Nephron progenitor cell (in vitro differentiated cells): ENCODE measurements around the gene DCTPP1.
"Not testable (repeated sequence)": the region's sequence is repeated elsewhere in the genome, so short reads cannot be mapped to it uniquely, and the experiment has no call there.

Experiments used
- DNase-seq: peaks from one replicate; pipeline ENCODE4 v3.0.0; 2021
- H3K27ac Mint-ChIP-seq: 2 replicates; pipeline ENCODE4 v1.8.0; 2021; ENCODE audit warnings: mild to moderate bottlenecking, moderate library complexity, mixed read lengths
- H3K27me3 Mint-ChIP-seq: 2 replicates; pipeline ENCODE4 v1.8.0; 2021; ENCODE audit warnings: mild to moderate bottlenecking, low read depth, mixed read lengths; ENCODE audit not compliant: poor library complexity
- H3K36me3 Mint-ChIP-seq: 2 replicates; pipeline ENCODE4 v1.8.0; 2021; ENCODE audit warnings: low read depth, mixed read lengths
- H3K4me1 Mint-ChIP-seq: 2 replicates; pipeline ENCODE4 v1.8.0; 2021; ENCODE audit warnings: mixed read lengths
- H3K4me3 Mint-ChIP-seq: 2 replicates; pipeline ENCODE4 v1.8.0; 2021; ENCODE audit warnings: mild to moderate bottlenecking, moderate library complexity, mixed read lengths
- H3K9me3 Mint-ChIP-seq: 2 replicates; pipeline ENCODE4 v1.8.0; 2021; ENCODE audit warnings: mild to moderate bottlenecking, moderate library complexity, mixed read lengths
- TF ChIP-seq, protein P1 (sequence below): fragments of 200-600 bp; sonication (generic); IDR thresholded peaks from 2 replicates; pipeline ENCODE4 v1.5.0; 2021; ENCODE audit warnings: antibody characterized with exemption

The DCTPP1 gene

DNA sequence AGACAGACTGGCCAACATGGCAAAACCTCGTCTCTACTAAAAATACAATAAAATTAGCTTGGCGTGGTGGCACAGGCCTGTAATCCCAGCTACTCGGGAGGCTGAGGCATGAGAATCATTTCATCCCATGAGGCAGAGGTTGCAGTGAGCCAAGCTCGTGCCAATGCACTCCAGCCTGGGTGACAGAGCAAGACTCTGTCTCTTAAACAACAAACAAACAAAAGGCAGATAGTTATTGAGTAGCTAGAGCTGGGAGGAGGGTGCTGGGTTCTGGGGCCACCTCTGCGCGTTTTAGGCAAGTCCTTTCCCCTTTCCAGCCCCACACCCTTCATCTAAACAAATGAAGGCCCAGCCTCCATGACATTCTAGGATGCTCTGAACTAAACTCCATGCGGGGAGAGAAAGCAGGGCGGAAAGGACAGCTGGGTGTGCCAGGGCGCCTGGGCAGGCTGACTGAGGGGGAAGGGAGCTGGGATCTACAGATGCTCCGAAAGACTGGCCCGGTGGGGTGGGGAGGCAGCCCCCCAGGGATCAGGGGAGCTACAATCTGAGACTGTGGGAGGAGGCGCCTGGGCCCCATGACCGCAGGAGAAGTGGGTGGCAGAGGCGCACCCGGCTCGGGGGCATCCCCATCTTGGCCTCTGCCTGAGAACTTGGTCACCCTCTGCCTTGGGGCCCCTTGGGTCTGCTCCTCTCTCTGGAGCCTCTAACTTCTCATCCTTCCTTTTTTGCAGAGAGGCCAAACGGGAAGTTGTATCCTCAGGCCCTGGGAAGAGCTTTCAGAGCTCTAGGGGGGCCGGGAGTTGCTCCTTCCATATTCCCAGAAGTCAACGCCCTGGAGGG lies 43.6 kb upstream of the DCTPP1 start:
- no peak for DNase-seq
- Mint-ChIP-seq H3K9me3 (no peaks in the 10 kb centered on the region), H3K4me1 (no peaks in the 10 kb centered on the region), H3K27me3 (peaks cover 15% of the 10 kb centered on the region), H3K4me3 (no peak overlapping the region), H3K36me3 (no peaks in the 10 kb centered on the region), H3K27ac (no peak overlapping the region)
- TF ChIP-seq, protein P1, sequence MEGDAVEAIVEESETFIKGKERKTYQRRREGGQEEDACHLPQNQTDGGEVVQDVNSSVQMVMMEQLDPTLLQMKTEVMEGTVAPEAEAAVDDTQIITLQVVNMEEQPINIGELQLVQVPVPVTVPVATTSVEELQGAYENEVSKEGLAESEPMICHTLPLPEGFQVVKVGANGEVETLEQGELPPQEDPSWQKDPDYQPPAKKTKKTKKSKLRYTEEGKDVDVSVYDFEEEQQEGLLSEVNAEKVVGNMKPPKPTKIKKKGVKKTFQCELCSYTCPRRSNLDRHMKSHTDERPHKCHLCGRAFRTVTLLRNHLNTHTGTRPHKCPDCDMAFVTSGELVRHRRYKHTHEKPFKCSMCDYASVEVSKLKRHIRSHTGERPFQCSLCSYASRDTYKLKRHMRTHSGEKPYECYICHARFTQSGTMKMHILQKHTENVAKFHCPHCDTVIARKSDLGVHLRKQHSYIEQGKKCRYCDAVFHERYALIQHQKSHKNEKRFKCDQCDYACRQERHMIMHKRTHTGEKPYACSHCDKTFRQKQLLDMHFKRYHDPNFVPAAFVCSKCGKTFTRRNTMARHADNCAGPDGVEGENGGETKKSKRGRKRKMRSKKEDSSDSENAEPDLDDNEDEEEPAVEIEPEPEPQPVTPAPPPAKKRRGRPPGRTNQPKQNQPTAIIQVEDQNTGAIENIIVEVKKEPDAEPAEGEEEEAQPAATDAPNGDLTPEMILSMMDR = no peak

DNA sequence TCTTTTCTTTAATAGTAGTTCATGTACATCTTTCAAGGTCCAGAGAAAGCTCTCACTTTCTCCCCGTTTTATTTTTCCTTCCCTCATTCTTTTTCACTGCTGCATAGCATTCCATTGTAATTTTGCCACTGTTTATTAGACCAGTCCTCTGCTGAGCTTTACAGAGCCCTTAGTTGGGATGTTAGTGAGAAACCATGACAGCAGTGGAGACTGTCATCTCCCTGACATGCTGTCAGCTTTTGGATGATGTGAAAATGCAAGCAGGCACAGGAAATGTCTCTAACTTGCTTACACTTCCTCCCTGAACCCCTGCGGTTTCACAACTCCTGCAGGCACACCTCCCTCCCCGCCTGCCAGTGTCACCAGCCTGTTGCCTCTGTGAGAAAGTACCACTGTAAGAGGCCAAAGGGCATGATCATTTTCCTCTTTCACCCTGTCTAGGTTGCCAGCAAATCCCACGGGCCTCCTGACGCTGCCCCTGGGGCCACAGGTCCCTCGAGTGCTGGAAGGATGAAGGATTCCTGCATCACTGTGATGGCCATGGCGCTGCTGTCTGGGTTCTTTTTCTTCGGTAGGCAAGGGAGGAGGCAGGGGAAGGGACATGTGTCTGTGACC lies 42.6 kb upstream of the DCTPP1 start, which contains the start of gene ITGAL:
Gene ITGAL (plus strand): TSS at position 415 of the 615 bp plus-strand sequence. CDS start 96 bp downstream, at position 511.
- Mint-ChIP-seq H3K9me3 (peaks cover 4% of the 10 kb centered on the region), H3K4me3 (no peak within 1 kb of the TSS), H3K27me3 (peaks cover 10% of the 10 kb centered on the region), H3K36me3 (no peaks in the 10 kb centered on the region), H3K27ac (peak within 1 kb of the TSS; percentile 57), H3K4me1 (no peaks in the 10 kb centered on the region)
- no peak for DNase-seq
- TF ChIP-seq, protein P1 = no peak

DNA sequence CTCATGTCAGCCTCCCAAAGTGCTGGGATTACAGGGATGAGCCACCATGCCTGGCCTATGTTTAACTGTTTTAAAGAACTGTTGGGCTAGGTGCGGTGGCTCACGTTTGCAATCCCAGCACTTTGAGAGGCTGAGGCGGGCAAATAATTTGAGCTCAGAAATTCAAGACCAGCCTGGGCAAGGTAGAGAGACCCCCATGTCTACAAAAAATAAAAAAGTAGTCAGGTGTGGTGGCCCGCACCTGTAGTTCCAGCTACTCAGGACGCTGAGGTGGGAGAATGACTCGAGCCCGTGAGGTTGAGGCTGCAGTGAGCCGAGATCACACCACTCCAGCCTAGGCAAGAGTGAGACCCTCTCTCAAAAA lies 40.8 kb upstream of the DCTPP1 start:
- Mint-ChIP-seq H3K36me3 (no peaks in the 10 kb centered on the region), H3K27me3 (peaks cover 10% of the 10 kb centered on the region), H3K4me1 (no peaks in the 10 kb centered on the region), H3K4me3 (no peak overlapping the region), H3K9me3 (peaks cover 4% of the 10 kb centered on the region), H3K27ac (no peak overlapping the region)
- TF ChIP-seq, protein P1 = no peak
- no peak for DNase-seq

DNA sequence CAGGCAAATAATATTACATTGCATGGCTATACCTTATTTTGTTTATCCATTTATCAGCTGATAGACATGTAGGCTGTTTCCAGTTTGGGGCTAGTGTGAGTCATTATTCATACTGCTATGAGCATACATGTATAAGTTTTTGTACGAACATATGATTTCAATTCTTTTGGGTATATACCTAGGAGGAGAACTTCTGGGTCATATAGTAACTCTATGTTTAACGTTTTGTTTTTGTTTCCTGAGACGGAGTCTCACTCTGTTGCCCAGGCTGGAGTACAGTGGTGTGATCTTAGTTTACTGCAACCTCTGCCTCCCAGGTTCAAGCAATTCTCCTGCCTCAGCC lies 40.3 kb upstream of the DCTPP1 start:
- H3K4me3 Mint-ChIP-seq = no peak overlapping the region
- H3K4me1 Mint-ChIP-seq = no peaks in the 10 kb centered on the region
- H3K36me3 Mint-ChIP-seq = no peaks in the 10 kb centered on the region
- peaks cover 9% of the 10 kb centered on the region for H3K27me3 Mint-ChIP-seq
- no peak for DNase-seq
- H3K27ac Mint-ChIP-seq = no peak overlapping the region
- TF ChIP-seq, protein P1 = no peak
- H3K9me3 Mint-ChIP-seq = peaks cover 4% of the 10 kb centered on the region

DNA sequence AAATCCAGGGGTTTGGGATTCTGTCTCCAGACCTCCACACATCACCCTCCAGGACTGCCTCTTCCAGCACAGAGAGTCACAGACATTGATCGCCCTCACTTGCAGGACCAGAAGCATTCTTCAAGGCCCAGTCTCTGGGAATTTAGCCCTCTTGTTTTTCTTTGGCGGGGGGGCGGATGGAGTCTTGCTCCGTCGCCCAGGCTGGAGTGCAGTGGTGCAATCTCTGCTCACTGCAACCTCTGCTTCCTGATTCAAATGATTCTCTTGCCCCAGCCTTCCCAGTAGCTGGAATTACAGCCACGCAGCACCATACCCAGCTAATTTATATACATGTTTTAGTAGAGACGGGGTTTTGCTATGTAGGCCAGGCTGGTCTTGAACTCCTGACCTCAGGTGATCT lies 34.2 kb upstream of the DCTPP1 start:
- Mint-ChIP-seq H3K4me1 (peaks cover 9% of the 10 kb centered on the region), H3K4me3 (no peak overlapping the region), H3K36me3 (no peaks in the 10 kb centered on the region), H3K27me3 (peaks cover 9% of the 10 kb centered on the region), H3K27ac (peak overlapping the region; percentile 32), H3K9me3 (peaks cover 15% of the 10 kb centered on the region)
- TF ChIP-seq, protein P1 = no peak
- no peak for DNase-seq

DNA sequence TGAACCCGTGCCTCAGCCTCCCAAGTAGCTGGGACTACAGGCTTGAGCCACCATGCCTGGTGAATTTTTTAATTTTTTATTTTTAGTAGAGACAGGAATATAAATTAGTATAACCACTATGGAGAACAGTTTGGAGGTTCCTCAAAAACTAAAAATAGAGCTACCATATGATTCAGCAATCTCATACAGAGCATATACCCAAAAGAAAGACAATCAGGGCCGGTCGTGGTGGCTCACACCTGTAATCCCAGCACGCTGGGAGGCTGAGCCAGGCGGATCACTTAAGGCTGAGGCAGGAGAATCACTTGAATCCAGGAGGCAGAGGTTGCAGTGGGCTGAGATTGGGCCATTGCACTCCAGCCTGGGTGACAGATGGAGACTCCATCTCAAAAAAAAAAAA lies 31.6 kb upstream of the DCTPP1 start:
- not testable (repeated sequence) for H3K36me3 Mint-ChIP-seq, DNase-seq, H3K27ac Mint-ChIP-seq, H3K4me3 Mint-ChIP-seq
- Mint-ChIP-seq H3K4me1 (peaks cover 11% of the 10 kb centered on the region), H3K9me3 (peaks cover 11% of the 10 kb centered on the region), H3K27me3 (peaks cover 13% of the 10 kb centered on the region)
